ENCODE data around the gene TENM3. TPM values are rescaled to one million over a fixed set of nuclear protein-coding genes. Genes with fewer than 3 reads are reported as not detected.

TENM3 gene
- total RNA-seq, 1 donor from 2014 or later, result 2.8 TPM

GRCh38 chr4:182246401-182247205 lies 3.4 kb downstream of the TENM3 start:
- TF ChIP-seq CTCF (IDR thresholded peaks at IDR 0.05), result no peak
- no peak for DNase-seq (ENCODE audit: low spot score in 2 of 2)
- no peaks in the 10 kb centered on the region for H3K4me1 ChIP-seq
- no peaks in the 10 kb centered on the region for H3K9me3 ChIP-seq
- H3K27me3 ChIP-seq, result no peaks in the 10 kb centered on the region
- H3K4me3 ChIP-seq, result no peak overlapping the region
- H3K36me3 ChIP-seq, result no peaks in the 10 kb centered on the region
- no peak overlapping the region for H3K27ac ChIP-seq
- intact Hi-C loops (cut with DNase I), result no loop called here

GRCh38 chr4:182248295-182248694 lies 5.1 kb downstream of the TENM3 start:
- Histone ChIP-seq H3K9me3 (no peaks in the 10 kb centered on the region), H3K36me3 (no peaks in the 10 kb centered on the region), H3K27me3 (no peaks in the 10 kb centered on the region), H3K4me1 (no peaks in the 10 kb centered on the region), H3K4me3 (no peak overlapping the region), H3K27ac (no peak overlapping the region)
- TF ChIP-seq CTCF (IDR thresholded peaks at IDR 0.05), result no peak
- intact Hi-C loops (cut with DNase I), result no loop called here
- no peak for DNase-seq (ENCODE audit: low spot score in 2 of 2)

- H3K4me1 ChIP-seq, result no peaks in the 10 kb centered on the region
- H3K27ac ChIP-seq, result no peak overlapping the region
- intact Hi-C loops (cut with DNase I), result no loop called here
- H3K4me3 ChIP-seq, result no peak overlapping the region
- H3K9me3 ChIP-seq, result no peaks in the 10 kb centered on the region
- no peak for TF ChIP-seq CTCF (IDR thresholded peaks at IDR 0.05)
- no peak for DNase-seq (ENCODE audit: low spot score in 2 of 2)
- H3K36me3 ChIP-seq, result no peaks in the 10 kb centered on the region
- H3K27me3 ChIP-seq, result no peaks in the 10 kb centered on the region
Observed at GRCh38 chr4:182250446-182250845, 7.2 kb downstream of the TENM3 start.

- intact Hi-C loops (cut with DNase I), result no loop called here
- TF ChIP-seq CTCF (IDR thresholded peaks at IDR 0.05), result no peak
- H3K4me3 ChIP-seq, result no peak overlapping the region
- no peaks in the 10 kb centered on the region for H3K4me1 ChIP-seq
- H3K9me3 ChIP-seq, result no peaks in the 10 kb centered on the region
- DNase-seq (ENCODE audit: low spot score in 2 of 2), result no peak
- H3K36me3 ChIP-seq, result no peaks in the 10 kb centered on the region
- H3K27me3 ChIP-seq, result no peaks in the 10 kb centered on the region
- H3K27ac ChIP-seq, result no peak overlapping the region
Observed at GRCh38 chr4:182251116-182251515, 7.9 kb downstream of the TENM3 start.

DNA sequence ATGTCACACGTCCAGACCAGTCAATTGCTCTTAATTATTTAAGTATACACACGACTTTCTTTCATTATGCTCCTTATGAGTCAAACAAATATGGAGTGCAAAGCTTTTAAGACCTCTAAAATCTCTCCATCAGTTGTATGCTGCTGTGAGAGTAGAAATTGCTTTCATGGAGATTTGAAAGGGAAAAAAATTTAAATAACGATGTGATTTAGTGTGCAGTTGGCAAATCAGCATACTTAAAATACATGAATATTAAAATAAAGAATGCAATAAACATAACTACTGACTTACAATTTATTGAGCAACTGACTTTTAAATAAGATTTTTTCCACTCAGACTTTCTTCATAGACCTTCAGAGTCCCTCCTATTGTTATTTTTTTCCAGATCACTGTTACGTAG lies 9.0 kb downstream of the TENM3 start:
- TF ChIP-seq CTCF (IDR thresholded peaks at IDR 0.05), result no peak
- Histone ChIP-seq H3K36me3 (no peaks in the 10 kb centered on the region), H3K9me3 (no peaks in the 10 kb centered on the region), H3K4me1 (no peaks in the 10 kb centered on the region), H3K27me3 (no peaks in the 10 kb centered on the region), H3K4me3 (no peak overlapping the region), H3K27ac (no peak overlapping the region)
- no peak for DNase-seq (ENCODE audit: low spot score in 2 of 2)
- intact Hi-C loops (cut with DNase I), result no loop called here

Data from ascending aorta (tissue), 2 donors.